ENCODE results near the gene RAMAC. TPM values are rescaled to one million over a fixed set of nuclear protein-coding genes. Genes with fewer than 3 reads are reported as not detected.

Gene RAMAC
- total RNA-seq, 1 experiment from 2014 or later: 18.7 TPM

- Histone ChIP-seq H3K4me3 (no peak overlapping the region), H3K79me2 (ENCODE audit: low read depth) (peaks cover 4% of the 10 kb centered on the region), H2AFZ (no peak overlapping the region), H3K36me3 (ENCODE audit: low read depth) (no peaks in the 10 kb centered on the region; the same call in 1 of the 2 replicates), H4K20me1 (ENCODE audit: insufficient read depth) (peaks cover 4% of the 10 kb centered on the region; the same call in 1 of the 2 replicates), H3K4me1 (replicated peaks; ENCODE audit: insufficient read depth) (no peaks in the 10 kb centered on the region), H3K27me3 (ENCODE audit: insufficient read depth, low read depth) (no peaks in the 10 kb centered on the region), H3K9me3 (ENCODE audit: insufficient read depth, low read depth) (no peaks in the 10 kb centered on the region), H3F3A (ENCODE audit: insufficient read depth, low read depth) (0 out of 2 replicates have a peak, but pooled peaks cover 6% of the 10 kb centered on the region), H3K4me2 (no peak overlapping the region), H3K27ac (no peak overlapping the region), H3K9me2 (ENCODE audit: insufficient read depth) (no peaks in the 10 kb centered on the region)
- no TSS peak for BruUV-seq (replicated peaks)
- no peak for TF ChIP-seq EZH2 (IDR thresholded peaks at IDR 0.05; ENCODE audit: low read depth)
- TF ChIP-seq CTCF (conservative IDR thresholded peaks at IDR 0.05): no peak
- no peak for DNase-seq
- ChIA-PET POLR2A (ENCODE audit: unreplicated experiment) (no interaction called here), CTCF (no interaction called here)
- intact Hi-C loops (cut with micrococcal nuclease; ENCODE audit: unreplicated experiment): no loop called here
Observed at GRCh38 chr15:82992436-82992998, 6.5 kb downstream of the RAMAC start.

- TF ChIP-seq CTCF (conservative IDR thresholded peaks at IDR 0.05): no peak
- no peak for TF ChIP-seq EZH2 (IDR thresholded peaks at IDR 0.05; ENCODE audit: low read depth)
- Histone ChIP-seq H3K79me2 (ENCODE audit: low read depth) (0 out of 2 replicates have a peak, but pooled peaks cover under 1% of the 10 kb centered on the region), H3K27me3 (ENCODE audit: insufficient read depth, low read depth) (no peaks in the 10 kb centered on the region), H3K27ac (no peak overlapping the region), H3K9me3 (ENCODE audit: insufficient read depth, low read depth) (no peaks in the 10 kb centered on the region), H3K9me2 (ENCODE audit: insufficient read depth) (no peaks in the 10 kb centered on the region), H3K36me3 (ENCODE audit: low read depth) (no peaks in the 10 kb centered on the region; the same call in 1 of the 2 replicates), H3K4me3 (no peak overlapping the region), H3K4me1 (replicated peaks; ENCODE audit: insufficient read depth) (no peaks in the 10 kb centered on the region), H3K4me2 (no peak overlapping the region), H4K20me1 (ENCODE audit: insufficient read depth) (peaks cover 4% of the 10 kb centered on the region; the same call in 1 of the 2 replicates), H2AFZ (no peak overlapping the region), H3F3A (ENCODE audit: insufficient read depth, low read depth) (0 out of 2 replicates have a peak, but pooled peaks cover 6% of the 10 kb centered on the region)
- intact Hi-C loops (cut with micrococcal nuclease; ENCODE audit: unreplicated experiment): no loop called here
- DNase-seq: no peak
- no TSS peak for BruUV-seq (replicated peaks)
- ChIA-PET CTCF (no interaction called here), POLR2A (ENCODE audit: unreplicated experiment) (interaction anchor here (0.8 kb wide), 1 partner anchor 221 kb away, joined by 7 read pairs; no protein-coding TSS in a partner anchor)
Observed at GRCh38 chr15:82993144-82993543, 7.1 kb downstream of the RAMAC start.

- ChIA-PET CTCF (no interaction called here), POLR2A (ENCODE audit: unreplicated experiment) (interaction anchor here (0.6 kb wide), 1 partner anchor 608 kb away, joined by 4 read pairs; no protein-coding TSS in a partner anchor)
- H2AFZ ChIP-seq: no peak overlapping the region
- no peaks in the 10 kb centered on the region for H3K27me3 ChIP-seq (ENCODE audit: insufficient read depth, low read depth)
- no peaks in the 10 kb centered on the region for H3K9me3 ChIP-seq (ENCODE audit: insufficient read depth, low read depth)
- intact Hi-C loops (cut with micrococcal nuclease; ENCODE audit: unreplicated experiment): no loop called here
- no peaks in the 10 kb centered on the region for H3K4me1 ChIP-seq (replicated peaks; ENCODE audit: insufficient read depth)
- no TSS peak for BruUV-seq (replicated peaks)
- H3K36me3 ChIP-seq (ENCODE audit: low read depth): no peaks in the 10 kb centered on the region
- H3K27ac ChIP-seq: no peak overlapping the region
- H3K4me2 ChIP-seq: no peak overlapping the region
- peaks cover 6% of the 10 kb centered on the region; the same call in 1 of the 2 replicates for H3F3A ChIP-seq (ENCODE audit: insufficient read depth, low read depth)
- TF ChIP-seq EZH2 (IDR thresholded peaks at IDR 0.05; ENCODE audit: low read depth): no peak
- TF ChIP-seq CTCF (conservative IDR thresholded peaks at IDR 0.05): no peak
- H3K79me2 ChIP-seq (ENCODE audit: low read depth): no peaks in the 10 kb centered on the region
- H3K4me3 ChIP-seq: no peak overlapping the region
- no peaks in the 10 kb centered on the region for H4K20me1 ChIP-seq (ENCODE audit: insufficient read depth)
- H3K9me2 ChIP-seq (ENCODE audit: insufficient read depth): no peaks in the 10 kb centered on the region
- DNase-seq: no peak
Observed at GRCh38 chr15:82995076-82995475, 9.1 kb downstream of the RAMAC start.
